ENCODE data around the gene PSMG3.

DNA sequence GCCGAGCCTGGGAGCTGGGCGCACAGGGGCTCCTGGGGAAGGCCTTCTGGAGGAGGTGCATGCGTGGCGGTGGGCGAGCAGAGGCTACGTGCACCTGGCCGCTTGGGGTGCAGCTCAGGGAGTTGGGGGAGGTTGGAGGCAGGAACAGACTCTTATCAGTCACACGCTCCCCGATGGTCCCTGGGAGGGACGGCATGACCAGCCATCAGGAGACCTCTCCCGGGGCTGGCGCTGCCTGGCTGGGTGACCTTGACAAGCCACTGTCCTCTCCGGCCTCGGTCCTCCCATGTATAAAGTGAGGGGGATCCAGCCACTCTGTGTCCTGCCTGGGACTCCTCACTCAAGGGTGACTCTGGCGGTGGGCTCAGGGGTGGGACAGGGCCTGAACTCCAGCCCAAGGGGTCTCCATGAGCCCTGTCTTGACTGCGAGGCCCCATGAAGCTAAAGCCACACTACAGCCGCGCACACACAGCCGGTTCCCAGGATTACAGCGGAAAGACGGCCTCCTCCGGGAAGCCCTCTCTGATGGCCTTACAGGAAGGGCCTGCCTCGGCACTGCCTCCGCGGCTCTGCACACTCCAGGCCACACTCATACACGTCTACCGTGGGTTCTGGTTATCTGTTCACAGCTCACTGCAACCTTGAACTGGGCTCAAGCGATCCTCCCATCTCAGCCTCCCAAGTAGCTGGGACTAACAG, 16.2 kb downstream of the PSMG3 start:
- no peak for TF ChIP-seq CTCF (IDR thresholded peaks at IDR 0.05)
- no peak for TF ChIP-seq POLR2A (IDR thresholded peaks at IDR 0.05)
